Activated naive CD4-positive, alpha-beta T cell treated with Interleukin-2 at 50 U/mL for 16 hours (primary cell): ENCODE data around the gene TBX1.

Experiments
- DNase-seq: peaks from one replicate; pipeline ENCODE4 v3.0.0-alpha.2; 2020

TBX1 gene

DNA sequence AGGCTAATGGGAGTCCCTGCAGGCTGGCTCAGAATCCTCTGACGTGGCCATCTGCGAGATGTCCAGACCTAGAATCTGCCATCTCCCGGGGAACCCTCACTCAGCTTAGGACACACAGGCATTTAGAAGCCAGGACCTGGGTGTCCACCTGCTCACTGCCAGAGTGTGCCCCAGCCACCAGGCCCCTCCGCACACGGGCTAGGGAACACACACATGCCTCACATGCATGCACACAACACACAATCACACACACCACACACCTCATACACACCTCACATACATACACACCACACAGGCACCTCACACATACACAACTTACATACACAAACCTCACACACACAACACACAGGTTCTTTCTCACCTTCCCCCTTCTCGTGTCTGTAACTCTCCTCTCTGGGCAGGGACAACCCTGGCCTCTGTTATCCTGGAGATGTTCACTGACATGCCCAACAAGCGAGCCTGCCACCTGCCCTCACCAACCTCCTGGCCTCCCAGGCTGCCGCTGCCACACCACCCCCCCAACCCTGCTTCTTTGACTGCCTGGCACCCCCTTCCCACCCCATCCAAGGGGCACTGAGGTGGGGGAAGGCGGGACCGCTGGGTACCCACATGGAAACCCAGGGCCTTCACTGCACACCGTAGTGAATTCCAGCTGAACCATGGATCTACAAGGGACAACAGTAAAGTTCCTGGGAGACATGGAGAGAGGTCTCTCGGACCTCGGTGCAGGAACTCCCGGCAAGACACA lies 56.0 kb downstream of the TBX1 start:
- no peak for DNase-seq
